Left renal pelvis (tissue), 4 donors: ENCODE results near the gene SRRT. TPM values are rescaled to one million over a fixed set of nuclear protein-coding genes. Genes with fewer than 3 reads are reported as not detected.

Experiments used
- DNase-seq, 4 donors: peaks; one replicate each; pipeline ENCODE4 v3.0.0-alpha.2; 2013; ENCODE audit warnings: low read depth in 4 of 4, low spot score in 3 of 4
- polyA plus RNA-seq, 4 donors: library from polyadenylated mRNA; unstranded; fragments of 120-200 nt; gene quantifications; one replicate each; pipeline ENCODE4 v1.2.1, GENCODE V29; 2013; ENCODE audit not compliant: insufficient read length in 4 of 4

SRRT gene
- polyA plus RNA-seq, 4 donors = 132 to 208 (median 160) TPM

GRCh38 chr7:100880645-100881044 is 5.7 kb downstream of the SRRT start:
- no peak for DNase-seq

- DNase-seq = no peak
These were observed 6.2 kb downstream of the SRRT start for GRCh38 chr7:100881136-100881535.

GRCh38 chr7:100882201-100882600 is 7.3 kb downstream of the SRRT start:
- no peak for DNase-seq

- DNase-seq = no peak
These were observed 8.1 kb downstream of the SRRT start for GRCh38 chr7:100882785-100883526.

GRCh38 chr7:100884736-100885439 is 10.0 kb downstream of the SRRT start:
- DNase-seq = no peak

- DNase-seq = no peak
These were observed 10.7 kb downstream of the SRRT start for GRCh38 chr7:100885440-100886141.

- DNase-seq = no peak
These were observed 11.4 kb downstream of the SRRT start for GRCh38 chr7:100886142-100886935.

GRCh38 chr7:100886936-100887515 is 12.1 kb downstream of the SRRT start:
- no peak for DNase-seq

- DNase-seq = no peak
These were observed 12.8 kb downstream of the SRRT start for GRCh38 chr7:100887516-100888290.

- no peak for DNase-seq
These were observed 13.5 kb downstream of the SRRT start for GRCh38 chr7:100888291-100888987.

- DNase-seq = no peak
These were observed 14.3 kb downstream of the SRRT start, which contains the start of gene UFSP1 for GRCh38 chr7:100888988-100889750. Gene UFSP1 (minus strand): TSS chr7:100889715. CDS start chr7:100889271, 444 bp downstream.

- DNase-seq = no peak
These were observed 16.0 kb downstream of the SRRT start for GRCh38 chr7:100890653-100891567.

- no peak for DNase-seq
These were observed 16.8 kb downstream of the SRRT start for GRCh38 chr7:100891568-100892247.

- no peak for DNase-seq
These were observed 17.7 kb downstream of the SRRT start for GRCh38 chr7:100892364-100893317.

GRCh38 chr7:100893318-100893895 is 18.5 kb downstream of the SRRT start:
- DNase-seq = no peak
